Ishikawa (cell line): ENCODE data around the gene PUM1.

Experiments
- CEBPB ChIP-seq: IDR thresholded peaks from 2 replicates; pipeline ENCODE4 v1.6.1; 2012
- CREB1 ChIP-seq: IDR thresholded peaks from 2 replicates; pipeline ENCODE4 v1.6.1; 2012; ENCODE audit warnings: low read depth
- EP300 ChIP-seq: IDR thresholded peaks from 2 replicates; pipeline ENCODE4 v1.6.1; 2012; ENCODE audit warnings: borderline replicate concordance
- RAD21 ChIP-seq: IDR thresholded peaks from 2 replicates; pipeline ENCODE4 v1.6.1; 2012; ENCODE audit warnings: low read depth
- REST ChIP-seq: IDR thresholded peaks from 2 replicates; pipeline ENCODE4 v1.6.1; 2012; ENCODE audit warnings: low read depth, mild to moderate bottlenecking
- USF1 ChIP-seq: IDR thresholded peaks from 2 replicates; pipeline ENCODE4 v1.6.1; 2012
- YY1 ChIP-seq: IDR thresholded peaks from 2 replicates; pipeline ENCODE4 v1.6.1; 2012; ENCODE audit warnings: low read depth
- ZBTB7A ChIP-seq: IDR thresholded peaks from 2 replicates; pipeline ENCODE4 v1.6.1; 2012; ENCODE audit warnings: low read depth

GRCh38 chr1:30888975-30889374 is 176.5 kb downstream of the PUM1 start:
- TF ChIP-seq EP300: no peak
- TF ChIP-seq REST: no peak
- TF ChIP-seq CREB1: no peak
- no peak for TF ChIP-seq CEBPB
- TF ChIP-seq USF1: no peak
- no peak for TF ChIP-seq RAD21
- no peak for TF ChIP-seq YY1
- TF ChIP-seq ZBTB7A: no peak
